HG03460 (cell line): ENCODE data around the gene GNA15.
"Not testable (repeated sequence)": the region's sequence is repeated elsewhere in the genome, so short reads cannot be mapped to it uniquely, and the experiment has no call there.

Experiments
- ATAC-seq: cut with Tn5 transposase; IDR thresholded peaks from one replicate; pipeline ENCODE4 v1.9.1; 2021; ENCODE audit not compliant: unreplicated experiment

The GNA15 gene

GRCh38 chr19:3135961-3136683 lies at the start of gene GNA15:
TSS of gene GNA15 (plus strand) at chr19:3136033. CDS start at chr19:3136451, 418 bp downstream.
- ATAC-seq, result no peak

GRCh38 chr19:3087769-3088168 lies 48.1 kb upstream of the GNA15 start:
- ATAC-seq, result no peak

GRCh38 chr19:3089299-3089855 lies 46.5 kb upstream of the GNA15 start:
- not testable (repeated sequence) for ATAC-seq

- no peak for ATAC-seq
Observed at GRCh38 chr19:3094601-3095440, 41.0 kb upstream of the GNA15 start.

DNA sequence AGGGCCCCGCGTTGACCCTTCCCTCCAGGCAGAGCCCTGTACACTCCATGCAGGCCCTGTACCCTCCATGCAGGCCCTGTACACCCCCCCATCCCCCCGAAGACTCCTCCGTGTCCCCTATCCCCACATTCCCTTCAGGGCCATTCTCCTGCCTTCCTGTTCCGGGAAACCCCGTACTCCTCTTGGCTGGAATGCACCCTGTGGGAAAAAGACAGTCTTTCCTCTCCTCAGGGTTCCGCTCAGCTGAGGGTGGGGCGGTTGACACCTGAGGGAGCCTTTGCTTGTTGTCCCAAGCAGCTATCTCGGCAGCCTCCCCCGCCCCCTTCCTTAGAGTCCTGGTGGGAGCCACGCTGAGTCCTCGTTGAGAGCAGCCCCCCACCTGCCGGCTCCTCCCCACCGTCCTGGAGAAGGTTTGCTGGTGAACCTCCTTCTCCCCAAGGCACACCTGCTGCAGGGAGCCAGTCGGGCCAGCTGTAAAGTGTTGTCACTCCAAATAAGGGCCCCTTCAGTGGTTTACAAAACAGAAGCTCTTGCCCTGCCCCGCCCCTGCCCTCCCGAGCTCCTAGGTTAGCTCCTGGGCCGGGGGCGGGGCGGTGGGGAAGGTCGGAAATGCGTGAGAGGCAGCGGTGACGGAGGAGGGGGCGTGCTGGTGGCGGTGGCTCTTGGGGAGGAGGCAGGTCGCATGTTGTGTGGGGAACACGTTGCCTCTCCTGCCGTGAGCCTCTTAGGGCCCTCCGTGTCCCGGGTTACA lies 40.2 kb upstream of the GNA15 start:
- ATAC-seq, result no peak

- ATAC-seq, result no peak
Observed at GRCh38 chr19:3096267-3096901, 39.4 kb upstream of the GNA15 start.

DNA sequence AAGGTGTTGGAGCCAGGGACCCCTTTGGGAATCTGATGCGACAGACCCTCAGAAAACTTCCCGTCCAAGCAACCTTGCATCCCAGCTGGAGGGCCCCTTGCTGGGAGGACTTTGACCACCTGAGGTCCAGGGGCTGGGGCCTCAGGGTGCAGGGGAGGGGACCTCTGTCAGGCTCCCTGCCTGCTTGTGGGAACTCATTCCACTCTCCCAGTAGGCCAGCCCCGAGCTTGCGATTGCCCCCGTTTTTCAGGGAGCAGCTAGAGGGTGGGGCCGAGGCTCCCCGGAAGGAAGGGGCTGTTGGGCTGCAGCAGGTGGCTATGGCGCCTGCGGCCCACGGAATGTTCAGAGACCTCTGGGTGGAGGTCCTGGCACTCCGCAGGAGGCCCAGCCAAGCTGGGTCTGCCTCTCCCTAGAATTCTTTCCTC lies 38.9 kb upstream of the GNA15 start:
- ATAC-seq, result no peak

DNA sequence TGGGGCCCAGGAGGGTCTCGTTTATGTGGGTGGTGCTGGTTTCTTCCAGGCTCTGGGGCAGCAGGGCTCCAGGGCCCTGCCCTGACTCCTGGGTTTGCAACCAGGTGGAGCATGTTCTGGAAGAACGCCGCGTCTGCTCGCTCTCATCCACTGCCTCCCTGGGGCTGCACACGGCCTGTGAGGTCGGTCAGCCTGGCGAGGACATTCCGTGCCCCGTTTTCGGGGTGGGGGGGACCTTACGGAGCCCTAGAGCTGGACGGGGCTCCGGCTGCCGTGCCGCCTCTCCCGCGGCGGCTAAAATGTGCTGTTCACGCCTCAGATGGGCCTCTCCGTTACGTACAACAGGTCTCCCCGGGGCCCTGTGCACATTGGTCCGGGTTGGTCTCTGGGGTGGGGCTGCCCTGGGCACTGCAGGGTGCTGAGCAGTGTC lies 38.4 kb upstream of the GNA15 start:
- no peak for ATAC-seq

DNA sequence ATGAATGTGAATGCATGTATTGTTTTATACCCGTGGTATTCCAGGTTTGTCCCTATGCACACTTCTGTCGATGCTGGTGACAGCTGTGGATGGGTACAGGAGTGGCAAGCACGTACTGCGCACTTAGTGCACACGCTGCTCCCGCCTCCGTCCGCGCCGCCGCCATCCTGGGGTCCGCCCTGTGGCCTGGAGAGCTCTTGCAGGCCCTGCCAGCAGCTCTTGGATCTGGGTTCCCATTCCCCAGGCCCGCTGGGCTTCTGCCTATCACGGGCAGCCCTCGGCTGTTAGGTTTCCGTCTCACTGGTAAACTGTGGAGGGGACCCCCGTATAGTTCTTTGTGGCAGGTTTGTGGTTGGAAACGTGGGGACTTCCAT lies 37.7 kb upstream of the GNA15 start:
- no peak for ATAC-seq

DNA sequence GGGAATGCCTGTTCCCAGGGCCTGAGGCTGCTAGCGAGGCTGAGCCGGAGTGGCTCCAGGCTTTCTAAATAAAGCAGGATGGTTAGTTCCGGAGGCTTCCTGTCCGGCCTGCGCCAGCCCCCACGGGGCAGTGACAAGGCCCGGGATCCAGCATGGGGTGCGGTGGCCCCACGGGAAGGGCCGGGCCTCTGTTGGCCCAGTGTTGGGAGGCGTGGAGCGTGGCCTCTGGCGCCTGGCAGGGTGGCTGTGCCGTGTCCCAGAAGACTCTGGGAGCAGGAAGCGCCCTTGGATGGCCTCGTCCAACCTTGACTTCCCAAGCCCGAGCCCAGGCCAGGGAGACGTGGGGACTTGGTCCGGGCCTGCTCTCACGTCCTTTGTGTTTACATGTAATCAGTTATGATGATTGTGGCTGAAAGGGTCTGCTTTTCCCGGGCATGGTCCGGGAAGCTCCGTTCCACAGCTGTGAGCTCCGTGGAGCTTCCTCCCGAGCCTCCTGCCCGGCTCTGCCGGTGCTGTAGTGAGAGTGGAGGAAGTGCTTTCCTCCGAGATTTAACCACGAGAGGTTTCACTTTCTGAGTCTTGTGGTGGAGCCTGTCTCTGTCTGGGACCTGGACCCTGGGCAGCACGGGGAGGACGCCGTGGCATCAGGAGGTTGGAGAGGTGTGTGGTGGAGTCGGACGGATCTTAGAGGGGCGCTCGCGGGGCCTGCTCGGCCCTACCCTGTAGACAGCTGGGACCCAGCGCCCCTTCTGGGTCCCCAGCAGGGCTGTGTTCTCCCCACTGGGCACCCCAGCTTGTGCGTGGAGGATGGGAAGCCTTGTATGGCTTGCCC lies 37.1 kb upstream of the GNA15 start:
- no peak for ATAC-seq

DNA sequence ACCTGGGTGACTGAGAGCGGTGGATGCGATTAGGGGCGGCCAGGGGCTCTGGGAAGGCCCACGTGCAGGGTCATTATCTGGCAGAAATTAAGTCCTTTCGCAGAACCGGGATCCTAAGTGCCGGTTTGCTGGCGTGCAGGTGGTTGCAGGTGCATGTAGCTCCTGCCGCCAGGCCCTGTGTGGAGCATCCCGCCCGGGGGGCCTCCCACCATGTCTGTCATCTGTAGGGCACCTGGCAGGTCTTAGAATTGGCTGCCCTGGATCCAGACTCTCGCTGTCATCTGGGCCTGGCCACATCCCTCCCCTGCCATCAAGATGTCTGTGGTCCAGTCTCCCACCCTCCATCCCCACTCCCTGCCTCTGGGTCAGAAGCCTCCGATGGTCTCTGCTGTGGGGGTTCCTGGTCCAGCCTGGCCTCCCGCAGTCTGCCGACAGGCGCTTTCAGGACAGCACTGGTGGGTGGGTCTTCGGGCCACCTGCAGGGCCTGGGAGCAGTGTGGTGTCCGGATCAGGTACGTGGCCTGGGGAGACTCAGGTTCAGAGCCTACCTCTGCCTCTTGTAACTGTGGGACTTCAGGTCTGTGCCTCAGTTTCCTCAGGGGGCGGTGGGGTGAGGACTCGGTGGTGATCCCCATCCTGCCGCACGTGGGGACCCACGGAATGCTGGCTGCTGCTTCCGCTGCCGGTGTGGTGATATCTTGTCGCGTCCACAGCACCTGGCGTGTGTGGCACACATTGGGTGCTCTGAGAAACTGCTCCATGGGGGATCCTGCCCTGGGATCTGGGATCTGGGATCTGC lies 36.3 kb upstream of the GNA15 start:
- no peak for ATAC-seq

- ATAC-seq, result no peak
Observed at GRCh38 chr19:3100331-3100730, 35.5 kb upstream of the GNA15 start.

DNA sequence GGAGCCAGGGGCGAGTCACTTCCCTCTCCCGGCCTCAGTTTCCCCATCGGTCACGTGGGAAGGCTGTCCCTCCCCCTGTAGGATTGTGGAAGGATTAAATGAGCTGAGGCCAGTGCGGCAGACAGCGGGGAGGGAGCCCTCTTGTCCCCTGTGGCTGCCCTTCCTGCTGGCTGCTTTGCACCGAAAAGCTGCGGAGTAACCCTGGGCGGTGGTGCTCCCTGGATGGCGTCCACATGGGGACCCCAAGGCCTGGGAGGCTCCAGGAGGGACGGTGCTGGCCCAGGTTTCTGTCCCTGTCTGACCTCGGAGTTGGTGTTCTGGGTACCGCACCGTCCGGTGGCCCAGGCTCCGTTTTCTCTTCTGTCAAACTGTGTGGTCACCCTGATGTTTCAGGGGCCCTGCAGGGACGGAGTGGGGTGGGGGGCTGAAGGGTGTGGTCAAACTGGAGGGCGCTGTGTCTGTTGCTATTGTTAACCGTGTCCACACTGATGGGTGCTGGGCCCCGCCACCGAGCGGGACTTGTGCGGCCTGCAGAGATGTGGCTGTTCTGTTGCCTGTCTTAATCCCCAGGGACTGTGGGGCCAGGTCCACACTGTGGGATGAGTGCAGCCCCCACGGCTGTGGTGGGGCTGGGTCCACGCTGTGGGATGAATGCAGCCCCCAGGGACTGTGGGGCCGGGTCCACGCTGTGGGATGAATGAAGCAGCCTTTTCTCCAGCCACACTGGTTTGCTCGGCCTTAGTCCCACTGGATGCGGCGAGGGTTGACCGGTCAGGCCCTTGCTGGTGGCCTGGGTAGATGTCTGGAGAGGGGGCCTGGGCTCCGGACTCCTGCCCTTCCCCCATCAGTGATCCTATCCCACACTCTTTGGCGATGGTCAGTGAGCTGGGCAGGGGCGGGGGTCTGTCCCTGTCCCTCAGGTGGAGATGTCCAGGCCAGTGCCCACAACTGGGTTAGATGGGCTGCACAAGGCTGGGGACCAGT lies 34.8 kb upstream of the GNA15 start:
- no peak for ATAC-seq

DNA sequence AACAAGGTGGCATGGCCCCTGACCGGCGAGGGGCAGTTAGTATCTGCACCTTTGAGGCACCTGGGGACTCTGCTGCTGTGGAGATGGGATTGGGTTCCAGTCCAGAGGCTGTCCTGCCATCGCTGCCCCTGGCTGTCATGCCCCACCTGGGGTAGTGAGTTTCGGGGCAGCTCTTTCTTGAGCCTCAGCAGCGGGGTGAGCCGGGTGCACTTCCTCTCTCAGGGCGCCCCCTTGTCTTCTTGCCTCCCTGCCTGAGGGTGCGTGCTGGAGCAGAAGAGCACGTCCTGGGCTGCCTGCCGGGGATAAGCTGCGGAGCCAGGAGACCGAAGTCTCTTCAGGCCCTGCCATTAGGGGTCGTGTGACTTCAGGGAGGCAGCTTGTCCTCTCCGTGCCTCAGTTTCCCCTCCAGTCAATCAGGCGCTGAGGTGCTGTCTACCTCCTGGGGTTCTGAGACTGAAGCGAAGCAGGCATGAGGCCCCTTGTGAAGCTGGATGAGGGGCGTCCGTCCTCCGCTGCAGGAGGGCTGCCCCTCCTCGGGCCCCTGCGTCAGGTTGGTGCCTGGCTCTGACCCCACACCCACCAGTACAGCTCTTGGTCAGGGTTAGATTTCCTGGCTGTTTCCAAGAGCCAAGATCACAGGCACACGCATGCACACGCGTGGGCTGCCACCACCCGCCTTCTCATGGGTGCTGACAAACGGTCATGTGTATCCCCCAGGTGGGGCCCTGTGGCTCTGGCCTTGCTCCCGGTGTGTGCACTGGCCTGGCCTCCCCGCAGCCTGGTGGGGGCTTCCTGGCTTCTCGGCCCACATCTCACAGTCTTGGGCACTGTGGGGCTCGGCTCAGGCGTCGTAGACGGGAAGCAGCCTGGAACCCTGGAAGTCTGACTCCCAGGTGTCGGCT lies 33.3 kb upstream of the GNA15 start:
- no peak for ATAC-seq

GRCh38 chr19:3104708-3104983 lies 31.2 kb upstream of the GNA15 start:
- no peak for ATAC-seq

GRCh38 chr19:3105641-3106508 lies 30.0 kb upstream of the GNA15 start:
- no peak for ATAC-seq
